Adrenal gland (tissue), 12 donors: ENCODE data around the gene BTN3A1. TPM values are rescaled to one million over a fixed set of nuclear protein-coding genes. Genes with fewer than 3 reads are reported as not detected.
"Not testable (repeated sequence)": the region's sequence is repeated elsewhere in the genome, so short reads cannot be mapped to it uniquely, and the experiment has no call there.

Experiments
- DNase-seq, 7 donors: peaks; one replicate each; pipeline ENCODE4 v3.0.0-alpha.2; 2019 to 2020
- H3K27ac ChIP-seq, 5 donors: fragments of 200-600 bp; sonication (generic) in 4 of 5; 1 replicate in 3 of 5; 2 replicates in 2 of 5; pipeline versions ENCODE4 v1.5.1 to v1.8.0; 2016 to 2020; ENCODE audit warnings: mild to moderate bottlenecking in 1 of 5
- H3K27me3 ChIP-seq: fragments of 200-600 bp; 2 replicates; pipeline ENCODE4 v1.8.0; 2021
- H3K36me3 ChIP-seq, 2 donors: fragments of 200-600 bp; replicated peaks in 1 of 2; 1 replicate in 1 of 2; 2 replicates in 1 of 2; pipeline versions ENCODE4 v1.5.1 to v1.8.0; 2018 to 2022
- H3K4me1 ChIP-seq, 2 donors: fragments of 200-600 bp; replicated peaks in 1 of 2; 1 replicate in 1 of 2; 2 replicates in 1 of 2; pipeline versions ENCODE4 v1.5.1 to v1.8.0; 2018 to 2021
- H3K4me3 ChIP-seq, 4 donors: fragments of 200-600 bp; sonication (generic) in 3 of 4; one replicate each; pipeline ENCODE4 v1.5.1; 2016 to 2018
- H3K9me3 ChIP-seq, 3 donors: fragments of 200-600 bp; sonication (generic) in 1 of 3; replicated peaks in 1 of 3; 1 replicate in 2 of 3; 2 replicates in 1 of 3; pipeline versions ENCODE4 v1.5.1 to v1.8.0; 2016 to 2021
- POLR2A ChIP-seq, 2 donors: fragments of 450-650 bp; IDR thresholded peaks; one replicate each; pipeline ENCODE4 v1.6.1; 2017; ENCODE audit warnings: antibody characterized with exemption in 2 of 2, mild to moderate bottlenecking in 2 of 2, moderate library complexity in 1 of 2
- WGBS, 4 donors: extraction: QIAGEN DNeasy Blood & Tissue Kit in 2 of 4; methylation state at CpG; one replicate each; pipeline versions ENCODE4 v1.1.5 to v1.1.7; 2013 to 2017; 5-methylcytosine and 5-hydroxymethylcytosine counted together
- intact Hi-C, 2 donors: fragments of 100-400 bp; cut with DNase I; formaldehyde crosslinking; loops; one replicate each; pipeline versions ENCODE4 v1.14.1 to v1.15.0; 2022 to 2023
- polyA plus RNA-seq, 3 donors: library from polyadenylated mRNA; stranded (reverse); fragments of 200-250 nt in 2 of 3; fragments of 350-450 nt in 1 of 3; fragmentation: Illumina TruSeq in 1 of 3; extraction: RNeasy Lipid Tissue Mini Kit (QIAGEN cat#74804) in 1 of 3; gene quantifications; one replicate each; pipeline ENCODE4 v1.2.3, GENCODE V29; 2013 to 2014
- total RNA-seq, 9 donors: library from RNA; depleted of rRNA in 4 of 9; stranded (reverse); fragments of >200 nt in 4 of 9; fragments of 120-200 nt in 1 of 9; fragmentation: NEBNext Ultra II Directional in 1 of 9; extraction: Animal tissue kit (Norgen Biotek cat#: 25700) in 1 of 9; gene quantifications; one replicate each; pipeline versions ENCODE4 v1.1.0 to v1.2.4, GENCODE V29; 2013 to 2023
- TF ChIP-seq, protein P1 (sequence below), 6 experiments: fragments of 450-650 bp in 4 of 6; fragments of 200-600 bp in 2 of 6; sonication (generic) in 1 of 6; IDR thresholded peaks; 1 replicate in 5 of 6; 2 replicates in 1 of 6; pipeline versions ENCODE4 v1.5.1 to v1.8.0; 2016 to 2021; ENCODE audit warnings: antibody characterized with exemption in 6 of 6, mild to moderate bottlenecking in 2 of 6, moderate library complexity in 1 of 6
- donor health status: healthy with polysubstance abuse.
- donor health status: Bipolar disorder and iron deficiency.
- donor health status: DM: yes; HTN: yes; CAD: no.
- donor health status: DM: no; HTN: no; CAD: no.
- donor health status: DM: no; HTN: no; CAD: no.
- donor health status: DM: yes; HTN: yes; CAD: no.

BTN3A1 gene
- total and polyA plus RNA-seq, 12 donors, result 17.5 to 56.7 (median 38.3) TPM

GRCh38 chr6:26432627-26433201, 30.6 kb downstream of the BTN3A1 start:
- Histone ChIP-seq H3K4me1 (no peaks in the 10 kb centered on the region), H3K9me3 (no peaks in the 10 kb centered on the region), H3K4me3 (no peak overlapping the region), H3K27ac (no peak overlapping the region), H3K27me3 (no peaks in the 10 kb centered on the region), H3K36me3 (peaks cover 0 to 24% of the 10 kb centered on the region in 2 donors)
- 80 to 91% (median 88%) methylated on average over 5 of the region's 5 CpGs for WGBS, 4 donors
- DNase-seq, result no peak
- TF ChIP-seq, protein P1, sequence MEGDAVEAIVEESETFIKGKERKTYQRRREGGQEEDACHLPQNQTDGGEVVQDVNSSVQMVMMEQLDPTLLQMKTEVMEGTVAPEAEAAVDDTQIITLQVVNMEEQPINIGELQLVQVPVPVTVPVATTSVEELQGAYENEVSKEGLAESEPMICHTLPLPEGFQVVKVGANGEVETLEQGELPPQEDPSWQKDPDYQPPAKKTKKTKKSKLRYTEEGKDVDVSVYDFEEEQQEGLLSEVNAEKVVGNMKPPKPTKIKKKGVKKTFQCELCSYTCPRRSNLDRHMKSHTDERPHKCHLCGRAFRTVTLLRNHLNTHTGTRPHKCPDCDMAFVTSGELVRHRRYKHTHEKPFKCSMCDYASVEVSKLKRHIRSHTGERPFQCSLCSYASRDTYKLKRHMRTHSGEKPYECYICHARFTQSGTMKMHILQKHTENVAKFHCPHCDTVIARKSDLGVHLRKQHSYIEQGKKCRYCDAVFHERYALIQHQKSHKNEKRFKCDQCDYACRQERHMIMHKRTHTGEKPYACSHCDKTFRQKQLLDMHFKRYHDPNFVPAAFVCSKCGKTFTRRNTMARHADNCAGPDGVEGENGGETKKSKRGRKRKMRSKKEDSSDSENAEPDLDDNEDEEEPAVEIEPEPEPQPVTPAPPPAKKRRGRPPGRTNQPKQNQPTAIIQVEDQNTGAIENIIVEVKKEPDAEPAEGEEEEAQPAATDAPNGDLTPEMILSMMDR (IDR thresholded peaks at IDR 0.05), result no peak
- TF ChIP-seq POLR2A (IDR thresholded peaks at IDR 0.05), result no peak
- intact Hi-C loops, result no loop called here

DNA sequence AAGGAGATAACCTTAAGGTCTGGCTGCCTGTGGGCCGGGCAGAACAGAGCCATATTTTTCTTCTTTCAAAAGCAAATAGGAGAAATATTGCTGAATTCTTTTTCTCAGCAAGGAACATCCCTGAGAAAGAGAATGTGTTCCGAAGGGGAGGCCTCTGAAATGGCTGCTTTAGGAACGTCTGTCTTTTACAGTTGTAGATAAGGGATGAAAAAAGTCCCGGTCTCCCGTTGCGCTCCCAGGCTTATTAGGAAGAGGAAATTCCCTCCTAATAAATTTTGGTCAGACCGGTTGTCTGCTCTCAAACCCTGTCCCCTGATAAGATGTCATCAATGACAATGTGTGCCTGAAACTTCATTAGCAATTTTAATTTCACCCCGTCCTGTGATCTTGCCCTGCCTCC, 31.6 kb downstream of the BTN3A1 start:
- H3K4me3 ChIP-seq, H3K4me1 ChIP-seq, DNase-seq, H3K27ac ChIP-seq, intact Hi-C loops, H3K9me3 ChIP-seq, H3K27me3 ChIP-seq: not testable (repeated sequence)
- peaks cover 0 to 19% of the 10 kb centered on the region in 2 donors for H3K36me3 ChIP-seq
- WGBS, 4 donors, result 77 to 96% (median 91%) methylated on average over 8 of the region's 8 CpGs

GRCh38 chr6:26436018-26436417, 33.9 kb downstream of the BTN3A1 start:
- 83 to 94% (median 86%) methylated on average over 4 of the region's 4 CpGs for WGBS, 4 donors
- H3K36me3 ChIP-seq, result peaks cover 0 to 7% of the 10 kb centered on the region in 2 donors
- no peaks in the 10 kb centered on the region for H3K9me3 ChIP-seq
- H3K4me3 ChIP-seq, result no peak overlapping the region
- TF ChIP-seq, protein P1 (IDR thresholded peaks at IDR 0.05), result no peak
- TF ChIP-seq POLR2A (IDR thresholded peaks at IDR 0.05), result no peak
- intact Hi-C loops, result no loop called here
- H3K4me1 ChIP-seq, result peaks cover 2 to 11% of the 10 kb centered on the region in 2 donors
- no peak for DNase-seq
- H3K27ac ChIP-seq, result no peak overlapping the region
- H3K27me3 ChIP-seq, result no peaks in the 10 kb centered on the region

GRCh38 chr6:26437550-26437949, 35.5 kb downstream of the BTN3A1 start:
- H3K36me3 ChIP-seq, result no peaks in the 10 kb centered on the region
- DNase-seq, result no peak
- WGBS, 4 donors, result 52 to 75% (median 67%) methylated on average over 1 of the region's 1 CpG
- H3K27me3 ChIP-seq, result no peaks in the 10 kb centered on the region
- intact Hi-C loops, result no loop called here
- H3K9me3 ChIP-seq, result no peaks in the 10 kb centered on the region
- H3K27ac ChIP-seq, result no peak overlapping the region
- TF ChIP-seq, protein P1 (IDR thresholded peaks at IDR 0.05), result no peak
- no peak for TF ChIP-seq POLR2A (IDR thresholded peaks at IDR 0.05)
- H3K4me1 ChIP-seq, result peaks cover 5 to 27% of the 10 kb centered on the region in 2 donors
- H3K4me3 ChIP-seq, result no peak overlapping the region

DNA sequence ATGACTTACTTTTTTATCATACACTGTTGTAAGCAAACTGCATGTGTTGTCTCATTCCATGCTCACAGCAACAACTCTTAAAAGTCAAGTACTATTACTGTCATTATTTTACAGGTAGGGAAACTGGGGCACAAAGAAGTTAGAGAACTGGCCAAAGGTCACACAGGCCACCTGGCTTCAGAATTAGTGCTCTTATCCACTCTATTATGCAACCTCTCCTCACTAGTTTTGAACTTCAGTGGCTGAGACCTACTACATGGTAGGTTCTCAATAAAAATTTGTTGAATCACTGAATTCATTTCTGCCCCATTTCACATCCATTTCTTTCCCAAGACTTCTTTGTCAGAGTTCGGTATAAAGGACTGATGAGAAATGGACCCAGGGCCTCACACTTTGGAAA, 35.9 kb downstream of the BTN3A1 start:
- H3K4me3 ChIP-seq, result no peak overlapping the region
- no peak overlapping the region for H3K27ac ChIP-seq
- WGBS, 4 donors, result 97 to 100% (median 100%) methylated on average over 1 of the region's 1 CpG
- TF ChIP-seq POLR2A (IDR thresholded peaks at IDR 0.05), result no peak
- TF ChIP-seq, protein P1 (IDR thresholded peaks at IDR 0.05), result no peak
- intact Hi-C loops, result no loop called here
- H3K36me3 ChIP-seq, result no peaks in the 10 kb centered on the region
- H3K9me3 ChIP-seq, result no peaks in the 10 kb centered on the region
- H3K27me3 ChIP-seq, result no peaks in the 10 kb centered on the region
- H3K4me1 ChIP-seq, result peaks cover 5 to 29% of the 10 kb centered on the region in 2 donors
- DNase-seq, result no peak
